ENCODE measurements around the gene LSM14A.
A peak's percentile ranks its signal among the peaks of the same experiment; 100 is the strongest.
"Not testable (repeated sequence)": the region's sequence is repeated elsewhere in the genome, so short reads cannot be mapped to it uniquely, and the experiment has no call there.

Gene LSM14A

DNA sequence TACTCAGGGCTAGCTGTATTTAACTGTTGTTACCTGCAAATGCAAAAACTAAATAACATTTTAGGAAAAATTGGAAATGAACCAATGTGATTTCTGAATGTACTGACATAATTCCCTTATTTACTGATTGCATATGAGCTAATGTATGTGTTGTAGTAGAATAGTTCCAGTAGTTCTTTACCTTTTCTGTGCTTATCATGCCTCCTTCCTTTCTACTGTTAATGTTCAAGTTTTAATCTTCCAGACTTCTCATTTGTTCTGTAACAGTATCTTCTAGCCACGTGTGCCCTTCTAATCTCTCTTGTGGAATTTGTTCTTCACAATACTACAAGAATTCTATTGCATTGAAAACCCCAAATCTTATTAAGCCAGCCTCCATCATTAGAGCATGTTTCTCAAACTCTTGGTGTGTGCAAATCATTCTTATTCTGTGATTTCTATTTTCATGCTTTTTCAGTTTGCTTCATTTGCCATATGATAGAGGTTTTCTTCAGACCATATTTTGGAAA, 17.7 kb downstream of the LSM14A start:
- no peak for DNase-seq (ENCODE audit: low read depth in 2 of 2)

GRCh38 chr19:34191355-34191962, 19.2 kb downstream of the LSM14A start:
- DNase-seq (ENCODE audit: low read depth in 2 of 2): no peak

DNA sequence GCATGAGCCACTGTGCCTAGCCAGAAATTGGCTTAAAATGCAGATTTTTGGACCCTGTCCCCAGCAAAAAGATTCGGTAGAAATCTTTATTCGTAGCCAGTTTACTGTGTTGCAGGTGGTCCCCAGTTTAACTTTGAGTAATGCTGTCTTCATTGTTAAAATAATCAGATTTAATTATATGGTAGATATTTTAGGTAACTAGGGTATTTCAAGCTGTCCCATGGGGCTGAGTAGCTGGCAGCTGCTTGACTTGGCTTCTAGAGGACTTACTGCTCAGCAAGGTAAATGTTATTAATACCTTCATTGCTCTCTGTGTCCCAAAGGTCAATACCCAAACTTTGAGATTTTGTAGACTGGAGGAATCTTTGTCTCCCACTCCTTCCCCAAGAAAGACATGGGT, 21.1 kb downstream of the LSM14A start:
- DNase-seq (ENCODE audit: low read depth in 2 of 2): no peak

- DNase-seq (ENCODE audit: low read depth in 2 of 2): no peak
Measured at GRCh38 chr19:34193876-34194275, 21.6 kb downstream of the LSM14A start.

- no peak for DNase-seq (ENCODE audit: low read depth in 2 of 2)
Measured at GRCh38 chr19:34201133-34201532, 28.8 kb downstream of the LSM14A start.

DNA sequence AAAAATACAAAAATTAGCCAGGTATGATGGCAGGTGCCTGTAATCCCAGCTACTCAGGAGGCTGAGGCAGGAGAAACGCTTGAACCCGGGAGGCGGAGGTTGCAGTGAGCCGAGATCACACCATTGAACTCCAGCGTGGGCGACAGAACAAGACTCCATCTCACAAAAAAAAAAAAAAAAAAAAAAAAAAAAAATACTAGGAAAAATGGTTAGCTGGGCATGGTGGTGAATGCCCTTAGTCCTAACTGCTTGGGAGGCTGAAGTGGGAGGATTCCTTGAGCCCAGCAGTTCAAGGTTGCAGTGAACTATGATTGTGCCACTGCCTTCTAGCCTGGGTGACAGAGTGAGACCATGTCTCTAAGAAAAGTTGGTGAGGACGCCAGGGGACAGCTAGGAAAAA, 33.0 kb downstream of the LSM14A start:
- DNase-seq (ENCODE audit: low read depth in 2 of 2): not testable (repeated sequence)

- no peak for DNase-seq (ENCODE audit: low read depth in 2 of 2)
Measured at GRCh38 chr19:34208291-34208884, 36.1 kb downstream of the LSM14A start.

- DNase-seq (ENCODE audit: low read depth in 2 of 2): no peak
Measured at GRCh38 chr19:34209726-34210125, 37.4 kb downstream of the LSM14A start.

GRCh38 chr19:34213283-34213682, 41.0 kb downstream of the LSM14A start:
- no peak for DNase-seq (ENCODE audit: low read depth in 2 of 2)

- no peak for DNase-seq (ENCODE audit: low read depth in 2 of 2)
Measured at GRCh38 chr19:34214040-34214439, 41.7 kb downstream of the LSM14A start.

DNA sequence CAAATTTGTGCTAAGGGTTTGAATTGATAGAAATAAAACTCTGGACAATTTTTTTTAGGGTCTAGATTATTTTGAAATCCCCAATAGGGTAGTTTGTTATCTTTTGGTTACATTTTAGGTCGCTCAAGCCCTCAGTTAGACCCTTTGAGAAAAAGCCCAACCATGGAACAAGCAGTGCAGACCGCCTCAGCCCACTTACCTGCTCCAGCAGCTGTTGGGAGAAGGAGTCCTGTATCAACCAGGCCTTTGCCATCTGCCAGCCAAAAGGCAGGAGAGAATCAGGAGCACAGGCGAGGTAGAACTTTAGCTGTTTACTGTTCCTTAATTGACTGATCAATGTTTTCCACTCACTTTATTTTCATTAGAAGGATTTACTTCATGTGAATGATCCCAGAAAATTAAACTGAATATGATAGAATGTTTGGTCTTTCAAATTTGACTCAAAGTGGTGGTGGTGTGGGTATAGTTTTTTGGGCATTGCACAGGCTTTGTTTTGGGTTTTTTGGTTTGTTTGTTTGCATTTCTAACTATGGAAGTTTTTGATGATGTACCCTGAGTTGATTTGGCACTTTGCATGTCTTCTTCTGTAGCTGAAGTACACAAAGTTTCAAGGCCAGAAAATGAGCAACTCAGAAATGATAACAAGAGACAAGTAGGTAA, 42.8 kb downstream of the LSM14A start:
- no peak for DNase-seq (ENCODE audit: low read depth in 2 of 2)

- no peak for DNase-seq (ENCODE audit: low read depth in 2 of 2)
Measured at GRCh38 chr19:34215666-34216038, 43.3 kb downstream of the LSM14A start.

DNA sequence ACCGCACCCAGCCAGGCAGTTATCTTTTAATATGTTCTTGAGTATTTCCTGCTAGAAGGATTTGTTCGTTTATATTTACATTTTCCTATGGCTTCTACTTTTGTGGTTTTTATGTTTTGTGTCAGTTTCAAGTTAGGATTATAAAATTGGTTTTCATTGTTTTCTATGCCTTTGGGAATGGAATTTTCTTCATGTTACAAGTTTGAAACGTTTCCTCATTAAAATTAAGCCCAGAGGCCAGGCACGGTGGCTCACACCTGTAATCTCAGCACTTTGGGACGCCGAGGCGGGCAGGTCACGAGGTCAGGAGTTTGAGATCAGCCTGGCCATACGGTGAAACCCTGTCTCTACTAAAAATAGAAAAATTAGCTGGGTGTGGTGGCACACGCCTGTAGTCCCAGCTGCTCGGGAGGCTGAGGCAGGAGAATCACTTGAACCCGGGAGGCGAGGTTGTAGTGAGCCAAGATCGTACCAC, 44.5 kb downstream of the LSM14A start:
- not testable (repeated sequence) for DNase-seq (ENCODE audit: low read depth in 2 of 2)

- peak; percentile 42 to 54 for DNase-seq (ENCODE audit: low read depth in 2 of 2)
Measured at GRCh38 chr19:34217952-34218817, 45.9 kb downstream of the LSM14A start.

- no peak for DNase-seq (ENCODE audit: low read depth in 2 of 2)
Measured at GRCh38 chr19:34218818-34219164, 46.5 kb downstream of the LSM14A start.

DNA sequence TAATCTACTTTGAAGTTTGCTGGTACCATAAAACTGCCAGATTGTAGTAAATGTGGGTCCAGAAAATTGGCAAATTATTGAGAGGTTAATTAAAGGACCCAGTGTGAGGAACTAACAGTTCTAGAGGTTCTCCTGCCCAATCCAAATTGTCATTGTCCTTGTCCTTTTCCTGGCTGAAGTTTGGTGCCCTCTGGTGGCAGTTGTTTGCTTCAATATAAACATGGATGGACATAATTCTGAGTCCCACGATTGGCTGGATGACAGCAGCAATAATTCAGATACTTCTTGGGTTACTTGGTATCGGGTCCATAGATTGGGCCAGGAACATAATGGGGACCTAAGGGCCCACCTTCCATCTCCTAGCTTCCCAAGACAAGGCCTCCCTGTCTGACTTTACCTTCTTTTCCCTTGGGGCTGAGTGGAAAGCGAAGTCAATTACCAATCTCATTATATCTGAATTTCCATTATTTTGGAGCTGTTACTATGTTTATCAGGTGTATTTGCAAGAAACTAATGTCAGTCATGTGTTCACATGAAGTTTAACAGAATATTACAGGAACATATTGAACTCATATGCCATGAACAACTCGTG, 48.3 kb downstream of the LSM14A start:
- peak in 1 of 2 donors; percentile 17 for DNase-seq (ENCODE audit: low read depth in 2 of 2)

GRCh38 chr19:34222386-34222785, 50.1 kb downstream of the LSM14A start:
- no peak for DNase-seq (ENCODE audit: low read depth in 2 of 2)

GRCh38 chr19:34224996-34225658, 52.8 kb downstream of the LSM14A start:
- DNase-seq (ENCODE audit: low read depth in 2 of 2): no peak

- DNase-seq (ENCODE audit: low read depth in 2 of 2): no peak
Measured at GRCh38 chr19:34225659-34226015, 53.3 kb downstream of the LSM14A start.

DNA sequence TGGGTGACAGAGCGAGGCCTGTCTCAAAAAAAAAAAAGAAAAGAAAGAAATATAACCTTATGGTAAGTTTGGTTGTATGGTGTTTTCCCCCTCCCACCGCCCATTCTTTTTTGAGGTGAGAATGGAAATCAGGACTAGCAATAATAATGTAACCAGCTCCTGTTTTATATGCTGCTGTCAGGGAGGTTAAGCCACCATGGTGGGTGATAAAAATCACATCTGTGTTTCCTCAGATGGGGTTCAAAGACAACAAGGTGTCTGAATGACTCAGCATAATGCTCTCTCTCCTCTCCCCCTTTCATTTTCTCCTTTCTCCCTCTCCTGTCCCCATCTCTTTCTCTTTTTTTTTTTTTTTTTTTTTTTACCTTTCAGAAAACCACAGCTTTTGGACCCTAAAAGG, 53.7 kb downstream of the LSM14A start:
- peak in 1 of 2 donors; percentile 11 for DNase-seq (ENCODE audit: low read depth in 2 of 2)

- no peak for DNase-seq (ENCODE audit: low read depth in 2 of 2)
Measured at GRCh38 chr19:34228347-34228746, 56.0 kb downstream of the LSM14A start.
